ENCODE data around the gene FYN. TPM values are rescaled to one million over a fixed set of nuclear protein-coding genes. Genes with fewer than 3 reads are reported as not detected.

Gene FYN
- polyA plus RNA-seq, 2 of the 4 experiments (the other 2 are of a cell fraction) = 3.5 to 3.7 TPM

DNA sequence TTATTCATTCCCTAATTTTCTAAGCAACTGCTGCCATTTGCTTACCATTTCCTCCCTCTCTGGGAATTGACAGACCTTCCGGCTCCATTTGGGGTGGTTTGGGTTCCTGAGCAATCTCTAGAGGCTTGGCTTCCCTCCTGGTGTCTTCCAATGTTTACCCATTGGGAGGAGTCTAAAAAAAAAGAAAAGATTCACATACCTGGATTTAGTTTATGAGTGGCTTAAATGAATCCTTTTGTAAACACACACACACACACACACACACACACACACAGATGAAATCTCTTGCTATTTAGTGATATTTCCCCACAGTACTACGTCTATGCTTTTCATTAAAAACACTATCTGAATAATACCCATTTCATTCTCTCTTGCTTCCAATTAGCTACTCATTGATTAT is 219.3 kb downstream of the FYN start:
- Histone ChIP-seq H3K27ac (no peak overlapping the region), H3K4me1 (peaks cover 28% of the 10 kb centered on the region), H3K4me3 (no peak overlapping the region), H3K4me2 (no peak overlapping the region), H3K9me3 (no peaks in the 10 kb centered on the region)
- CTCF ChIA-PET = no interaction called here
- ATAC-seq (no peak), FAIRE-seq (no peak), DNase-seq (ENCODE audit: low read depth in 1 of 2, low spot score in 1 of 2) (no peak)
- WGBS (ENCODE audit: missing lambda C conversion rate) = 36% methylated on average over 2 of the region's 2 CpGs
- TF ChIP-seq MAZ (IDR thresholded peaks at IDR 0.05; ENCODE audit: borderline replicate concordance, low read depth, low read length) (no peak), CHD2 (IDR thresholded peaks at IDR 0.05; ENCODE audit: low read length, partially characterized antibody) (no peak), RNF2 (IDR thresholded peaks at IDR 0.05; ENCODE audit: borderline replicate concordance, low read depth) (no peak)
- POLR2A ChIA-PET = no interaction called here

GRCh38 chr6:111653434-111653833 is 219.8 kb downstream of the FYN start:
- H3K9me3 ChIP-seq = no peaks in the 10 kb centered on the region
- no peak overlapping the region for H3K27ac ChIP-seq
- TF ChIP-seq MAX (IDR thresholded peaks at IDR 0.05) = no peak
- no peak for TF ChIP-seq NFE2L2 (conservative IDR thresholded peaks at IDR 0.05; ENCODE audit: low read length)
- TF ChIP-seq CHD2 (IDR thresholded peaks at IDR 0.05; ENCODE audit: low read length, partially characterized antibody) = no peak
- no peak for TF ChIP-seq MYC (IDR thresholded peaks at IDR 0.05; ENCODE audit: borderline replicate concordance, low read length)
- no peak for TF ChIP-seq JUNB (IDR thresholded peaks at IDR 0.05)
- TF ChIP-seq TP53 (CRISPR knock-in tag; IDR thresholded peaks at IDR 0.05) = no peak
- TF ChIP-seq, protein P1, sequence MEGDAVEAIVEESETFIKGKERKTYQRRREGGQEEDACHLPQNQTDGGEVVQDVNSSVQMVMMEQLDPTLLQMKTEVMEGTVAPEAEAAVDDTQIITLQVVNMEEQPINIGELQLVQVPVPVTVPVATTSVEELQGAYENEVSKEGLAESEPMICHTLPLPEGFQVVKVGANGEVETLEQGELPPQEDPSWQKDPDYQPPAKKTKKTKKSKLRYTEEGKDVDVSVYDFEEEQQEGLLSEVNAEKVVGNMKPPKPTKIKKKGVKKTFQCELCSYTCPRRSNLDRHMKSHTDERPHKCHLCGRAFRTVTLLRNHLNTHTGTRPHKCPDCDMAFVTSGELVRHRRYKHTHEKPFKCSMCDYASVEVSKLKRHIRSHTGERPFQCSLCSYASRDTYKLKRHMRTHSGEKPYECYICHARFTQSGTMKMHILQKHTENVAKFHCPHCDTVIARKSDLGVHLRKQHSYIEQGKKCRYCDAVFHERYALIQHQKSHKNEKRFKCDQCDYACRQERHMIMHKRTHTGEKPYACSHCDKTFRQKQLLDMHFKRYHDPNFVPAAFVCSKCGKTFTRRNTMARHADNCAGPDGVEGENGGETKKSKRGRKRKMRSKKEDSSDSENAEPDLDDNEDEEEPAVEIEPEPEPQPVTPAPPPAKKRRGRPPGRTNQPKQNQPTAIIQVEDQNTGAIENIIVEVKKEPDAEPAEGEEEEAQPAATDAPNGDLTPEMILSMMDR (IDR thresholded peaks at IDR 0.05) = no peak
- ATAC-seq (no peak), FAIRE-seq (no peak), DNase-seq (ENCODE audit: low read depth in 1 of 2, low spot score in 1 of 2) (no peak)
- WGBS (ENCODE audit: missing lambda C conversion rate) = 88% methylated on average over 1 of the region's 1 CpG
- ChIA-PET CTCF (no interaction called here), POLR2A (no interaction called here)
- no peak overlapping the region for H3K4me3 ChIP-seq
- H3K4me2 ChIP-seq = no peak overlapping the region
- peaks cover 23% of the 10 kb centered on the region for H3K4me1 ChIP-seq

DNA sequence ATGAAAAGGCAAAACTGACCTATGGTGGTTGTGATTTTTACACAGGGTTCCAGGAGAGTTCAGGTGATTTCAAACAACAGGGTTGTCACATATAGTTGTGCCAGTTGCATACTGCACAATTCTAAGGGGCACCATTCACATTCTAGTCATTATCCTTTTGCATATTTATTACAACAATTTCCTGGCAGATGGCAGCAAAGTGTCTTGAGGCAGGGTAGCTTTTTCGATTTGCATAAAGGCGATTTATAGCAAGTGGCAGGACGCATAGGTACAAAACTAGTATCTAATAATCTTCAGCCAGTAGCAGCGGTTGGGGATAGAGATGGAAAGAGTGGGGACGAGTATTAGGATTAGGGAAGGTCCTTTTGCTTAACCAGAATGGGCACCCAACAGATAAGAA is 221.1 kb downstream of the FYN start:
- Histone ChIP-seq H3K4me3 (no peak overlapping the region), H3K4me1 (peaks cover 14% of the 10 kb centered on the region; the same call in 2 of the 3 replicates), H3K9me3 (no peaks in the 10 kb centered on the region), H3K27ac (no peak overlapping the region), H3K4me2 (no peak overlapping the region)
- 71% methylated on average over 5 of the region's 5 CpGs for WGBS (ENCODE audit: missing lambda C conversion rate)
- POLR2A ChIA-PET = no interaction called here
- DNase-seq (ENCODE audit: low read depth in 1 of 2, low spot score in 1 of 2) (no peak), FAIRE-seq (no peak), ATAC-seq (no peak)
- CTCF ChIA-PET = interaction anchor here (1.3 kb wide), 1 partner anchor 9 kb away, joined by 4 read pairs; no protein-coding TSS in a partner anchor
- no peak for TF ChIP-seq TP53 (CRISPR knock-in tag; IDR thresholded peaks at IDR 0.05)
- TF ChIP-seq HDAC2 (IDR thresholded peaks at IDR 0.05) = no peak
- no peak for TF ChIP-seq HOXB13 (CRISPR knock-in tag; IDR thresholded peaks at IDR 0.05; ENCODE audit: low read depth)
- TF ChIP-seq, protein P2, sequence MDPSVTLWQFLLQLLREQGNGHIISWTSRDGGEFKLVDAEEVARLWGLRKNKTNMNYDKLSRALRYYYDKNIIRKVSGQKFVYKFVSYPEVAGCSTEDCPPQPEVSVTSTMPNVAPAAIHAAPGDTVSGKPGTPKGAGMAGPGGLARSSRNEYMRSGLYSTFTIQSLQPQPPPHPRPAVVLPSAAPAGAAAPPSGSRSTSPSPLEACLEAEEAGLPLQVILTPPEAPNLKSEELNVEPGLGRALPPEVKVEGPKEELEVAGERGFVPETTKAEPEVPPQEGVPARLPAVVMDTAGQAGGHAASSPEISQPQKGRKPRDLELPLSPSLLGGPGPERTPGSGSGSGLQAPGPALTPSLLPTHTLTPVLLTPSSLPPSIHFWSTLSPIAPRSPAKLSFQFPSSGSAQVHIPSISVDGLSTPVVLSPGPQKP (IDR thresholded peaks at IDR 0.05; ENCODE audit: low read depth, low read length) = no peak
- TF ChIP-seq BCL3 (IDR thresholded peaks at IDR 0.05) = no peak

GRCh38 chr6:111651185-111652034 is 221.8 kb downstream of the FYN start:
- ChIA-PET POLR2A (no interaction called here), CTCF (interaction anchor here (0.9 to 1.3 kb wide), 2 partner anchors 10 to 393 kb away, joined by 3 to 4 read pairs; a partner anchor contains a TSS)
- Histone ChIP-seq H3K4me1 (peaks cover 8% of the 10 kb centered on the region; the same call in 1 of the 3 replicates), H3K27ac (no peak overlapping the region), H3K4me2 (no peak overlapping the region), H3K4me3 (no peak overlapping the region), H3K9me3 (no peaks in the 10 kb centered on the region)
- FAIRE-seq (no peak), DNase-seq (ENCODE audit: low read depth in 1 of 2, low spot score in 1 of 2) (no peak), ATAC-seq (no peak)
- WGBS (ENCODE audit: missing lambda C conversion rate) = 76% methylated on average over 13 of the region's 13 CpGs
- TF ChIP-seq EHMT2 (IDR thresholded peaks at IDR 0.05; ENCODE audit: low read depth) (no peak), POLR2AphosphoS2 (conservative IDR thresholded peaks at IDR 0.05; ENCODE audit: low read length) (no peak), FOSL2 (IDR thresholded peaks at IDR 0.05) (no peak), FOSL2 (CRISPR knock-in tag; IDR thresholded peaks at IDR 0.05) (no peak), NFE2L2 (conservative IDR thresholded peaks at IDR 0.05; ENCODE audit: low read length) (no peak), HDAC2 (IDR thresholded peaks at IDR 0.05) (no peak), MAFK (IDR thresholded peaks at IDR 0.05; ENCODE audit: partially characterized antibody) (no peak), BCL3 (IDR thresholded peaks at IDR 0.05) (no peak), FOSB (CRISPR knock-in tag; IDR thresholded peaks at IDR 0.05) (no peak), JUNB (IDR thresholded peaks at IDR 0.05) (no peak), JUN (IDR thresholded peaks at IDR 0.05) (no peak)
- TF ChIP-seq, protein P2 (IDR thresholded peaks at IDR 0.05; ENCODE audit: low read depth, low read length) = no peak
